Liver (tissue), 9 donors: ENCODE results near the gene CYP2A7. TPM values are rescaled to one million over a fixed set of nuclear protein-coding genes. Genes with fewer than 3 reads are reported as not detected.

Experiments
- DNase-seq: peaks from one replicate; pipeline ENCODE4 v3.0.0-alpha.2; 2017; ENCODE audit warnings: low spot score
- H3K27ac ChIP-seq, 2 donors: one replicate each; pipeline ENCODE4 v1.7.0; 2013; ENCODE audit warnings: inconsistent platforms in 2 of 2, low read length in 2 of 2, control low read depth in 1 of 2, low read depth in 1 of 2, mild to moderate bottlenecking in 1 of 2
- H3K27me3 ChIP-seq, 4 donors: one replicate each; pipeline versions ENCODE4 v1.6.1 to v1.7.0; 2013; ENCODE audit warnings: low read length in 3 of 4, inconsistent platforms in 1 of 4, mild to moderate bottlenecking in 1 of 4, moderate library complexity in 1 of 4; ENCODE audit not compliant: control insufficient read depth in 4 of 4, insufficient read depth in 4 of 4
- H3K36me3 ChIP-seq, 4 donors: one replicate each; pipeline versions ENCODE4 v1.6.1 to v1.7.0; 2013; ENCODE audit warnings: low read length in 3 of 4, mild to moderate bottlenecking in 3 of 4, low read depth in 1 of 4, moderate library complexity in 1 of 4; ENCODE audit not compliant: control insufficient read depth in 4 of 4, insufficient read depth in 3 of 4
- H3K4me1 ChIP-seq, 4 donors: one replicate each; pipeline versions ENCODE4 v1.6.1 to v1.7.0; 2013; ENCODE audit warnings: low read length in 3 of 4, mild to moderate bottlenecking in 3 of 4, moderate library complexity in 1 of 4; ENCODE audit not compliant: control insufficient read depth in 4 of 4, insufficient read depth in 4 of 4
- H3K4me3 ChIP-seq, 3 donors: one replicate each; pipeline versions ENCODE4 v1.6.1 to v1.7.0; 2013; ENCODE audit warnings: low read length in 3 of 3, control low read depth in 1 of 3, low read depth in 1 of 3, mild to moderate bottlenecking in 1 of 3
- H3K9ac ChIP-seq, 2 donors: one replicate each; pipeline ENCODE4 v1.7.0; 2013; ENCODE audit warnings: low read length in 2 of 2, mild to moderate bottlenecking in 2 of 2, moderate library complexity in 2 of 2, control low read depth in 1 of 2, low read depth in 1 of 2
- H3K9me3 ChIP-seq, 4 donors: one replicate each; pipeline versions ENCODE4 v1.6.1 to v1.7.0; 2013; ENCODE audit warnings: low read length in 3 of 4; ENCODE audit not compliant: control insufficient read depth in 4 of 4
- ATF3 ChIP-seq: IDR thresholded peaks from 2 replicates; pipeline ENCODE4 v1.6.1; 2016; ENCODE audit warnings: antibody characterized with exemption
- CTCF ChIP-seq: fragments of 150-350 bp; IDR thresholded peaks from 2 replicates; pipeline ENCODE4 v1.5.1; 2017; ENCODE audit warnings: improper control_type of control experiment, low read depth, low read length; ENCODE audit not compliant: missing input control
- EGR1 ChIP-seq, 2 donors: IDR thresholded peaks; 2 replicates each; pipeline ENCODE4 v1.6.1; 2016 to 2018; ENCODE audit warnings: antibody characterized with exemption in 2 of 2, low read depth in 2 of 2
- FOXA1 ChIP-seq: IDR thresholded peaks from 2 replicates; pipeline ENCODE4 v1.6.1; 2016; ENCODE audit warnings: antibody characterized with exemption
- FOXA2 ChIP-seq: IDR thresholded peaks from 2 replicates; pipeline ENCODE4 v1.6.1; 2016; ENCODE audit warnings: antibody characterized with exemption
- GABPA ChIP-seq, 2 donors: IDR thresholded peaks in 1 of 2; conservative IDR thresholded peaks in 1 of 2; 2 replicates each; pipeline ENCODE4 v1.6.1; 2016; ENCODE audit warnings: antibody characterized with exemption in 2 of 2, mild to moderate bottlenecking in 1 of 2, moderate library complexity in 1 of 2
- HNF4A ChIP-seq, 2 donors: conservative IDR thresholded peaks; 2 replicates each; pipeline ENCODE4 v1.6.1; 2016; ENCODE audit warnings: antibody characterized with exemption in 2 of 2, mild to moderate bottlenecking in 2 of 2
- HNF4G ChIP-seq: IDR thresholded peaks from 2 replicates; pipeline ENCODE4 v1.6.1; 2016; ENCODE audit warnings: antibody characterized with exemption
- JUND ChIP-seq, 2 donors: IDR thresholded peaks; 2 replicates each; pipeline ENCODE4 v1.6.1; 2016; ENCODE audit warnings: antibody characterized with exemption in 2 of 2
- MAX ChIP-seq: IDR thresholded peaks from 2 replicates; pipeline ENCODE4 v1.6.1; 2016; ENCODE audit warnings: antibody characterized with exemption
- NR2F2 ChIP-seq: IDR thresholded peaks from 2 replicates; pipeline ENCODE4 v1.6.1; 2016; ENCODE audit warnings: antibody characterized with exemption
- RAD21 ChIP-seq, 2 donors: IDR thresholded peaks; 2 replicates each; pipeline ENCODE4 v1.6.1; 2016; ENCODE audit warnings: antibody characterized with exemption in 2 of 2, mild to moderate bottlenecking in 2 of 2
- REST ChIP-seq: IDR thresholded peaks from 2 replicates; pipeline ENCODE4 v1.6.1; 2016; ENCODE audit warnings: antibody characterized with exemption, mild to moderate bottlenecking
- RXRA ChIP-seq, 2 donors: IDR thresholded peaks; 2 replicates each; pipeline ENCODE4 v1.6.1; 2017 to 2018; ENCODE audit warnings: antibody characterized with exemption in 2 of 2, mild to moderate bottlenecking in 1 of 2
- SP1 ChIP-seq: IDR thresholded peaks from 2 replicates; pipeline ENCODE4 v1.6.1; 2018; ENCODE audit warnings: antibody characterized with exemption, mild to moderate bottlenecking
- TAF1 ChIP-seq: conservative IDR thresholded peaks from 2 replicates; pipeline ENCODE4 v1.6.1; 2016; ENCODE audit warnings: antibody characterized with exemption, mild to moderate bottlenecking
- YY1 ChIP-seq: IDR thresholded peaks from 2 replicates; pipeline ENCODE4 v1.6.1; 2016; ENCODE audit warnings: antibody characterized with exemption, mild to moderate bottlenecking
- ZBTB33 ChIP-seq: IDR thresholded peaks from 2 replicates; pipeline ENCODE4 v1.6.1; 2016; ENCODE audit warnings: antibody characterized with exemption
- polyA plus RNA-seq, 2 donors: library from polyadenylated mRNA; stranded (reverse) in 1 of 2; unstranded in 1 of 2; fragments of 200-250 nt in 1 of 2; fragments of >200 nt in 1 of 2; fragmentation: Nextera tagmentation in 1 of 2; extraction: Ambion mirVana in 1 of 2; gene quantifications; one replicate each; pipeline versions ENCODE4 v1.2.1 to v1.2.3, GENCODE V29; 2013 to 2015
- total RNA-seq, 2 donors: library from RNA; depleted of rRNA; stranded (reverse); fragments of >200 nt; gene quantifications; one replicate each; pipeline ENCODE4 v1.2.3, GENCODE V29; 2014
- donor health status: healthy.
- donor health status: healthy.
- donor health status: healthy.
- donor health status: healthy.
- donor health status: healthy.

CYP2A7 gene
- total and polyA plus RNA-seq, 4 donors = 3.3 to 57.9 (median 7.4) TPM; not detected in 1

GRCh38 chr19:40893112-40893511 lies 11.1 kb upstream of the CYP2A7 start:
- Histone ChIP-seq H3K9me3 (no peaks in the 10 kb centered on the region), H3K27me3 (no peaks in the 10 kb centered on the region), H3K36me3 (no peaks in the 10 kb centered on the region), H3K4me1 (peaks cover 0 to 12% (median 7%) of the 10 kb centered on the region in 4 donors), H3K27ac (no peak overlapping the region), H3K4me3 (no peak overlapping the region), H3K9ac (no peak overlapping the region)
- TF ChIP-seq CTCF (no peak), YY1 (no peak), JUND (IDR thresholded peaks at IDR 0.05) (no peak), HNF4G (no peak), FOXA1 (no peak), ZBTB33 (no peak), EGR1 (IDR thresholded peaks at IDR 0.05; ENCODE audit: low read depth in 2 of 2) (no peak), SP1 (no peak), GABPA (IDR thresholded peaks at IDR 0.05 in 1 of 2, conservative IDR thresholded peaks at IDR 0.05 in 1 of 2) (no peak), NR2F2 (no peak), ATF3 (no peak), FOXA2 (no peak), RXRA (IDR thresholded peaks at IDR 0.05) (no peak), REST (no peak), RAD21 (IDR thresholded peaks at IDR 0.05) (no peak), MAX (no peak), TAF1 (no peak), HNF4A (conservative IDR thresholded peaks at IDR 0.05) (no peak)
- no peak for DNase-seq
